Measurements from ENCODE around the gene SDK2. TPM values are rescaled to one million over a fixed set of nuclear protein-coding genes. Genes with fewer than 3 reads are reported as not detected.
A peak's percentile ranks its signal among the peaks of the same experiment; 100 is the strongest.

Gene SDK2
- polyA plus RNA-seq, 1 of the 3 experiments (the other 2 are of a cell fraction): 0.02 TPM

GRCh38 chr17:73285603-73285908 lies 358.7 kb downstream of the SDK2 start:
- H3K4me3 ChIP-seq (ENCODE audit: low read depth in 2 of 2, low read length in 1 of 2): no peak overlapping the region
- peaks cover 0 to 52% of the 10 kb centered on the region in 2 experiments; a peak in 2 of 4 replicates for H3K4me1 ChIP-seq (ENCODE audit: control insufficient read depth in 1 of 2, insufficient read depth in 2 of 2, low read depth in 1 of 2, low read length in 1 of 2)
- H3K36me3 ChIP-seq (replicated peaks in 1 of 2; ENCODE audit: control insufficient read depth in 1 of 2, insufficient read depth in 2 of 2, low read length in 1 of 2): peaks cover 5 to 22% of the 10 kb centered on the region in 2 experiments
- H3K79me2 ChIP-seq (ENCODE audit: insufficient read depth): peaks cover 67% of the 10 kb centered on the region
- no peak overlapping the region for H2AFZ ChIP-seq (ENCODE audit: low read depth)
- no peaks in the 10 kb centered on the region for H3F3A ChIP-seq (replicated peaks; ENCODE audit: insufficient read depth)
- no peak overlapping the region for H3K9ac ChIP-seq
- no peaks in the 10 kb centered on the region for H3K9me3 ChIP-seq
- peaks cover 60% of the 10 kb centered on the region for H4K20me1 ChIP-seq (ENCODE audit: insufficient read depth)
- 88% methylated on average over 12 of the region's 15 CpGs for WGBS (ENCODE audit: low lambda C conversion rate)
- no peaks in the 10 kb centered on the region for H3K9me2 ChIP-seq
- no peaks in the 10 kb centered on the region for H3K27me3 ChIP-seq (ENCODE audit: insufficient read depth)
- POLR2A ChIA-PET: no interaction called here
- DNase-seq: no peak
- TF ChIP-seq MAX (IDR thresholded peaks at IDR 0.05; ENCODE audit: low read depth) (no peak), NFIC (IDR thresholded peaks at IDR 0.05; ENCODE audit: borderline replicate concordance) (no peak)
- H3K27ac ChIP-seq (ENCODE audit: low read depth in 2 of 2, low read length in 1 of 2): peak overlapping the region in 1 of 2 experiments; percentile 74; a peak in 1 of 4 replicates
- CTCF ChIA-PET: interaction anchor here (1.8 to 4.1 kb wide), 3 partner anchors 25 to 84 kb away, joined by 6 to 19 read pairs (median 16); no protein-coding TSS in a partner anchor
- H3K4me2 ChIP-seq: no peak overlapping the region

GRCh38 chr17:73284906-73285602 lies 359.2 kb downstream of the SDK2 start:
- Histone ChIP-seq H3K27ac (ENCODE audit: low read depth in 2 of 2, low read length in 1 of 2) (peak overlapping the region in 1 of 2 experiments; percentile 74; a peak in 2 of 4 replicates), H3K27me3 (ENCODE audit: insufficient read depth) (no peaks in the 10 kb centered on the region), H3K9ac (no peak overlapping the region), H3K36me3 (replicated peaks in 1 of 2; ENCODE audit: control insufficient read depth in 1 of 2, insufficient read depth in 2 of 2, low read length in 1 of 2) (peaks cover 5 to 22% of the 10 kb centered on the region in 2 experiments), H4K20me1 (ENCODE audit: insufficient read depth) (peaks cover 55% of the 10 kb centered on the region), H3K4me3 (ENCODE audit: low read depth in 2 of 2, low read length in 1 of 2) (no peak overlapping the region), H3K4me1 (ENCODE audit: control insufficient read depth in 1 of 2, insufficient read depth in 2 of 2, low read depth in 1 of 2, low read length in 1 of 2) (peaks cover 0 to 52% of the 10 kb centered on the region in 2 experiments; a peak in 2 of 4 replicates), H3K79me2 (ENCODE audit: insufficient read depth) (peaks cover 62% of the 10 kb centered on the region), H3K9me2 (no peaks in the 10 kb centered on the region), H3K4me2 (no peak overlapping the region), H2AFZ (ENCODE audit: low read depth) (no peak overlapping the region), H3F3A (replicated peaks; ENCODE audit: insufficient read depth) (no peaks in the 10 kb centered on the region), H3K9me3 (no peaks in the 10 kb centered on the region)
- CTCF ChIA-PET: interaction anchor here (0.9 to 4.1 kb wide), 9 partner anchors 23 to 96 kb away, joined by 3 to 19 read pairs (median 4); no protein-coding TSS in a partner anchor
- POLR2A ChIA-PET: interaction anchor here (0.6 to 0.9 kb wide), 3 partner anchors 25 to 75 kb away, joined by 3 read pairs; no protein-coding TSS in a partner anchor
- peak; percentile 82 for DNase-seq
- 96% methylated on average over 13 of the region's 20 CpGs for WGBS (ENCODE audit: low lambda C conversion rate)
- TF ChIP-seq, protein P1, sequence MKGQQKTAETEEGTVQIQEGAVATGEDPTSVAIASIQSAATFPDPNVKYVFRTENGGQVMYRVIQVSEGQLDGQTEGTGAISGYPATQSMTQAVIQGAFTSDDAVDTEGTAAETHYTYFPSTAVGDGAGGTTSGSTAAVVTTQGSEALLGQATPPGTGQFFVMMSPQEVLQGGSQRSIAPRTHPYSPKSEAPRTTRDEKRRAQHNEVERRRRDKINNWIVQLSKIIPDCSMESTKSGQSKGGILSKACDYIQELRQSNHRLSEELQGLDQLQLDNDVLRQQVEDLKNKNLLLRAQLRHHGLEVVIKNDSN (IDR thresholded peaks at IDR 0.05; ENCODE audit: borderline replicate concordance, low read depth): no peak
- no peak for TF ChIP-seq FOXM1 (IDR thresholded peaks at IDR 0.05; ENCODE audit: low read depth)
- TF ChIP-seq FOXJ3 (CRISPR knock-in tag; IDR thresholded peaks at IDR 0.05): no peak
- TF ChIP-seq IRF3 (IDR thresholded peaks at IDR 0.05; ENCODE audit: low read depth, low read length): no peak
- no peak for TF ChIP-seq GABPA (IDR thresholded peaks at IDR 0.05; ENCODE audit: low read depth)
- no peak for TF ChIP-seq FOSL2 (IDR thresholded peaks at IDR 0.05; ENCODE audit: borderline replicate concordance, low read depth)
- TF ChIP-seq REST (IDR thresholded peaks at IDR 0.05; ENCODE audit: low read depth, low read length): no peak
- no peak for TF ChIP-seq ELF1 (IDR thresholded peaks at IDR 0.05)
- TF ChIP-seq SIN3A (IDR thresholded peaks at IDR 0.05; ENCODE audit: borderline replicate concordance, low read depth, low read length): no peak
- TF ChIP-seq, protein P2, sequence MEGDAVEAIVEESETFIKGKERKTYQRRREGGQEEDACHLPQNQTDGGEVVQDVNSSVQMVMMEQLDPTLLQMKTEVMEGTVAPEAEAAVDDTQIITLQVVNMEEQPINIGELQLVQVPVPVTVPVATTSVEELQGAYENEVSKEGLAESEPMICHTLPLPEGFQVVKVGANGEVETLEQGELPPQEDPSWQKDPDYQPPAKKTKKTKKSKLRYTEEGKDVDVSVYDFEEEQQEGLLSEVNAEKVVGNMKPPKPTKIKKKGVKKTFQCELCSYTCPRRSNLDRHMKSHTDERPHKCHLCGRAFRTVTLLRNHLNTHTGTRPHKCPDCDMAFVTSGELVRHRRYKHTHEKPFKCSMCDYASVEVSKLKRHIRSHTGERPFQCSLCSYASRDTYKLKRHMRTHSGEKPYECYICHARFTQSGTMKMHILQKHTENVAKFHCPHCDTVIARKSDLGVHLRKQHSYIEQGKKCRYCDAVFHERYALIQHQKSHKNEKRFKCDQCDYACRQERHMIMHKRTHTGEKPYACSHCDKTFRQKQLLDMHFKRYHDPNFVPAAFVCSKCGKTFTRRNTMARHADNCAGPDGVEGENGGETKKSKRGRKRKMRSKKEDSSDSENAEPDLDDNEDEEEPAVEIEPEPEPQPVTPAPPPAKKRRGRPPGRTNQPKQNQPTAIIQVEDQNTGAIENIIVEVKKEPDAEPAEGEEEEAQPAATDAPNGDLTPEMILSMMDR (IDR thresholded peaks at IDR 0.05): no peak
- no peak for TF ChIP-seq MEF2A (IDR thresholded peaks at IDR 0.05; ENCODE audit: borderline replicate concordance, low read depth)
- no peak for TF ChIP-seq EZH2phosphoT487 (IDR thresholded peaks at IDR 0.05; ENCODE audit: borderline replicate concordance, low read depth)
- TF ChIP-seq RAD21 (IDR thresholded peaks at IDR 0.05; ENCODE audit: low read length): no peak
- TF ChIP-seq CHD2 (IDR thresholded peaks at IDR 0.05; ENCODE audit: low read length, partially characterized antibody): no peak
- no peak for TF ChIP-seq TEAD4 (IDR thresholded peaks at IDR 0.05; ENCODE audit: borderline replicate concordance, insufficient read depth)
- no peak for TF ChIP-seq RFX5 (IDR thresholded peaks at IDR 0.05; ENCODE audit: low read length)
- no peak for TF ChIP-seq MXI1 (IDR thresholded peaks at IDR 0.05; ENCODE audit: low read depth, low read length)
- TF ChIP-seq RCOR1 (IDR thresholded peaks at IDR 0.05; ENCODE audit: low read length): no peak
